AG09309 (cell line): ENCODE data around the gene OR10G7.

Source experiments
- DNase-seq: peaks from one replicate; pipeline ENCODE4 v3.0.0-alpha.2; 2010; ENCODE audit warnings: low read depth
- H3K4me3 ChIP-seq: 2 replicates; pipeline ENCODE4 v1.5.1; 2011; ENCODE audit warnings: mild to moderate bottlenecking, low read depth, low read length, moderate library complexity; ENCODE audit not compliant: control insufficient read depth
- TF ChIP-seq, protein P1 (sequence below): IDR thresholded peaks from 2 replicates; pipeline ENCODE4 v1.5.1; 2011; ENCODE audit warnings: mild to moderate bottlenecking, low read depth, low read length, inconsistent platforms; ENCODE audit not compliant: insufficient read depth, control insufficient read depth; ENCODE audit errors: missing control alignments

The OR10G7 gene

DNA sequence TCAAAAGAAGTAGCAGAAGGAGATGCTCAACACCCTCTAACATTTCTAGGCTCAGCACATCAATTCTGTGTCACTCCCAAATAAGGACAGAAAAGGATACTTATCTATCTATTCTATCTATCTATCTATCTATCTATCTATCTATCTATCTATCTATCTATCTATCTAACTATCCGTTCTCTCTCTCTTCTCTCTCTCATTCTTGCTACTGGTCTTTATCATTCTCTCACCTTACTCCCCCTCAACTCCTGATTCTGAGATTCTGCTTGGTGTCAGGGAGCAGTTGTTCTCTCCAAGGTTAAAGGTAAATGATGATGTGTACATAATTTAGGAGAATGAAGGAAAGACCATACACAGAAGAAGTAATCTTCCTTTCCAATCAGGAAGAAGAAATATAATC, 46.0 kb downstream of the OR10G7 start, which contains the start of gene OR10G6:
OR10G6 (minus strand) TSS at position 43 of the 400 bp plus-strand sequence; CDS start at position 43, 0 bp downstream.
- DNase-seq, result no peak
- TF ChIP-seq, protein P1, sequence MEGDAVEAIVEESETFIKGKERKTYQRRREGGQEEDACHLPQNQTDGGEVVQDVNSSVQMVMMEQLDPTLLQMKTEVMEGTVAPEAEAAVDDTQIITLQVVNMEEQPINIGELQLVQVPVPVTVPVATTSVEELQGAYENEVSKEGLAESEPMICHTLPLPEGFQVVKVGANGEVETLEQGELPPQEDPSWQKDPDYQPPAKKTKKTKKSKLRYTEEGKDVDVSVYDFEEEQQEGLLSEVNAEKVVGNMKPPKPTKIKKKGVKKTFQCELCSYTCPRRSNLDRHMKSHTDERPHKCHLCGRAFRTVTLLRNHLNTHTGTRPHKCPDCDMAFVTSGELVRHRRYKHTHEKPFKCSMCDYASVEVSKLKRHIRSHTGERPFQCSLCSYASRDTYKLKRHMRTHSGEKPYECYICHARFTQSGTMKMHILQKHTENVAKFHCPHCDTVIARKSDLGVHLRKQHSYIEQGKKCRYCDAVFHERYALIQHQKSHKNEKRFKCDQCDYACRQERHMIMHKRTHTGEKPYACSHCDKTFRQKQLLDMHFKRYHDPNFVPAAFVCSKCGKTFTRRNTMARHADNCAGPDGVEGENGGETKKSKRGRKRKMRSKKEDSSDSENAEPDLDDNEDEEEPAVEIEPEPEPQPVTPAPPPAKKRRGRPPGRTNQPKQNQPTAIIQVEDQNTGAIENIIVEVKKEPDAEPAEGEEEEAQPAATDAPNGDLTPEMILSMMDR, result no peak
- no peak within 1 kb of the TSS for H3K4me3 ChIP-seq
